Adrenal gland (tissue), 12 donors: Measurements from ENCODE around the gene ISG20. TPM values are rescaled to one million over a fixed set of nuclear protein-coding genes. Genes with fewer than 3 reads are reported as not detected.

Experiments used
- DNase-seq, 7 donors: peaks; one replicate each; pipeline ENCODE4 v3.0.0-alpha.2; 2019 to 2020
- H3K27ac ChIP-seq, 5 donors: fragments of 200-600 bp; sonication (generic) in 4 of 5; 1 replicate in 3 of 5; 2 replicates in 2 of 5; pipeline versions ENCODE4 v1.5.1 to v1.8.0; 2016 to 2020; ENCODE audit warnings: mild to moderate bottlenecking in 1 of 5
- H3K27me3 ChIP-seq: fragments of 200-600 bp; 2 replicates; pipeline ENCODE4 v1.8.0; 2021
- H3K36me3 ChIP-seq, 2 donors: fragments of 200-600 bp; replicated peaks in 1 of 2; 1 replicate in 1 of 2; 2 replicates in 1 of 2; pipeline versions ENCODE4 v1.5.1 to v1.8.0; 2018 to 2022
- H3K4me1 ChIP-seq, 2 donors: fragments of 200-600 bp; replicated peaks in 1 of 2; 1 replicate in 1 of 2; 2 replicates in 1 of 2; pipeline versions ENCODE4 v1.5.1 to v1.8.0; 2018 to 2021
- H3K4me3 ChIP-seq, 4 donors: fragments of 200-600 bp; sonication (generic) in 3 of 4; one replicate each; pipeline ENCODE4 v1.5.1; 2016 to 2018
- H3K9me3 ChIP-seq, 3 donors: fragments of 200-600 bp; sonication (generic) in 1 of 3; replicated peaks in 1 of 3; 1 replicate in 2 of 3; 2 replicates in 1 of 3; pipeline versions ENCODE4 v1.5.1 to v1.8.0; 2016 to 2021
- CTCF ChIP-seq, 6 experiments: fragments of 450-650 bp in 4 of 6; fragments of 200-600 bp in 2 of 6; sonication (generic) in 1 of 6; IDR thresholded peaks; 1 replicate in 5 of 6; 2 replicates in 1 of 6; pipeline versions ENCODE4 v1.5.1 to v1.8.0; 2016 to 2021; ENCODE audit warnings: antibody characterized with exemption in 6 of 6, mild to moderate bottlenecking in 2 of 6, moderate library complexity in 1 of 6
- POLR2A ChIP-seq, 2 donors: fragments of 450-650 bp; IDR thresholded peaks; one replicate each; pipeline ENCODE4 v1.6.1; 2017; ENCODE audit warnings: antibody characterized with exemption in 2 of 2, mild to moderate bottlenecking in 2 of 2, moderate library complexity in 1 of 2
- WGBS, 4 donors: extraction: QIAGEN DNeasy Blood & Tissue Kit in 2 of 4; methylation state at CpG; one replicate each; pipeline versions ENCODE4 v1.1.5 to v1.1.7; 2013 to 2017; 5-methylcytosine and 5-hydroxymethylcytosine counted together
- intact Hi-C, 2 donors: fragments of 100-400 bp; cut with DNase I; formaldehyde crosslinking; loops; one replicate each; pipeline versions ENCODE4 v1.14.1 to v1.15.0; 2022 to 2023
- polyA plus RNA-seq, 3 donors: library from polyadenylated mRNA; stranded (reverse); fragments of 200-250 nt in 2 of 3; fragments of 350-450 nt in 1 of 3; fragmentation: Illumina TruSeq in 1 of 3; extraction: RNeasy Lipid Tissue Mini Kit (QIAGEN cat#74804) in 1 of 3; gene quantifications; one replicate each; pipeline ENCODE4 v1.2.3, GENCODE V29; 2013 to 2014
- total RNA-seq, 9 donors: library from RNA; depleted of rRNA in 4 of 9; stranded (reverse); fragments of >200 nt in 4 of 9; fragments of 120-200 nt in 1 of 9; fragmentation: NEBNext Ultra II Directional in 1 of 9; extraction: Animal tissue kit (Norgen Biotek cat#: 25700) in 1 of 9; gene quantifications; one replicate each; pipeline versions ENCODE4 v1.1.0 to v1.2.4, GENCODE V29; 2013 to 2023
- donor health status: healthy with polysubstance abuse.
- donor health status: Bipolar disorder and iron deficiency.
- donor health status: DM: yes; HTN: yes; CAD: no.
- donor health status: DM: no; HTN: no; CAD: no.
- donor health status: DM: no; HTN: no; CAD: no.
- donor health status: DM: yes; HTN: yes; CAD: no.

ISG20 gene
- total and polyA plus RNA-seq, 12 donors, result 1.6 to 13.6 (median 8.0) TPM

- intact Hi-C loops, result no loop called here
- peak in 1 of 7 donors; percentile 6 for DNase-seq
Observed at GRCh38 chr15:88661761-88662556, 23.1 kb downstream of the ISG20 start.

DNA sequence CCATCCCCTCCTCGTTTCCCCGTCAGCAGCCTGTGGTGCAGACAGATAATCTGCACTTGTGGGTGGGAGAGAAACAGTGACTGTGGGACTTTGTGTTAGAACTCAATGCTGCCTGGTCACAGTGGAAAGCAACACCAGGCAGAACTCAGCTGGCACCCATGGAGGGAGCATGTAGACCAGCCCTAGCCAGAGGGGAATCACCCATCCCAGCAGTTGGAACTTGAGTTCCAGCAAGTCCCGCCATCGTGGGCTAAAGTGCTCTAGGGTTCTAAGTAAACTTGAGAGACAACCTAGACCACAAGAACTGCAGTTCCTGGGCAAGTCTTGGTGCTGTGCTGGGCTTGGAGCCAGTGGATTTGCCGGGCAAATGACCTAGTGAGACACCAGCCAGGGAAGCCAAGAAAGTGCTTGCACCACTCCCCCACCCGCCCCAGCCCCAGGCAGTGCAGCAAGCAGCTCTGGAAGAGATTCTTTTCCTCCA lies 24.4 kb downstream of the ISG20 start:
- Histone ChIP-seq H3K27ac (no peak overlapping the region), H3K4me3 (no peak overlapping the region), H3K36me3 (no peaks in the 10 kb centered on the region), H3K27me3 (no peaks in the 10 kb centered on the region), H3K9me3 (no peaks in the 10 kb centered on the region), H3K4me1 (no peaks in the 10 kb centered on the region)
- no peak for TF ChIP-seq CTCF (IDR thresholded peaks at IDR 0.05)
- no peak for TF ChIP-seq POLR2A (IDR thresholded peaks at IDR 0.05)
- intact Hi-C loops, result no loop called here
- 76 to 91% (median 81%) methylated on average over 3 to 6 of the region's 6 CpGs for WGBS, 4 donors
- DNase-seq, result peak in 3 of 7 donors; percentile 33 to 48 (median 34)

More at GRCh38 chr15:88661761-88662556, 23.1 kb downstream of the ISG20 start:
- no peaks in the 10 kb centered on the region for H3K27me3 ChIP-seq
- no peak overlapping the region for H3K27ac ChIP-seq
- no peaks in the 10 kb centered on the region for H3K9me3 ChIP-seq
- no peak overlapping the region for H3K4me3 ChIP-seq
- no peaks in the 10 kb centered on the region for H3K4me1 ChIP-seq
- WGBS, 4 donors, result 70 to 81% (median 81%) methylated on average over 4 of the region's 4 CpGs
- TF ChIP-seq CTCF (IDR thresholded peaks at IDR 0.05), result no peak
- no peak for TF ChIP-seq POLR2A (IDR thresholded peaks at IDR 0.05)
- H3K36me3 ChIP-seq, result no peaks in the 10 kb centered on the region

DNA sequence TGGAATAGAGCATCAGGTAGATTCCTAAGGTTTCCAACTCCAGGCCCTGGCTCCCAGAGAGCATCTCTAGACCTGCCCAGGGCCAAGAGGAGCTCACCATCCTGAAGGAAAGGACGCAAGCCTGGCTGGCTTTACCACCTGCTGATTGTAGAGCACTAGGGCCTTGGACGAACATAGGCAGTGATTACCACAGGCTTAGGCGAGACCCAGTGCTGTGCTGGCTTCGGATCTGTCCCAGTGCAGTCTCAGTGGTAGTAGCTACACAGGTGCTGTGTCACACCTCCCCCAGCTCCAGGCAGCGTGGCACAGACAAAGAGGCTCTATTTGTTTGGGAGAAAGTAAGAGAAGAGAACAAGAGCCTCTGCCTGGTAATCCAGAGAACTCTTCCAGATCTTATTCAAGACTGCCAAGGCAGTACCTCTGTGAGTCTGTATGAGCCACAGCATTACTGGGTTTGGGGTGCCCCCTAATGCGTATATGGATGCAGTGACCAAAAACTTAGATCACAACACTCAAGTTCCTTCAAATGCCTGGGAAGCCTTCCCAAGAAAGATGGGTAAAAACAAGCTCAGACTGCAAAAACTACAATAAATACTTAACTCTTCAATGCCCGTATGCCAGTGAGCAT lies 25.4 kb downstream of the ISG20 start:
- TF ChIP-seq CTCF (IDR thresholded peaks at IDR 0.05) (peak in 3 of 6 experiments; percentile 23 to 34 (median 23)), POLR2A (IDR thresholded peaks at IDR 0.05) (no peak)
- Histone ChIP-seq H3K27ac (no peak overlapping the region), H3K9me3 (no peaks in the 10 kb centered on the region), H3K27me3 (no peaks in the 10 kb centered on the region), H3K36me3 (no peaks in the 10 kb centered on the region), H3K4me3 (no peak overlapping the region), H3K4me1 (no peaks in the 10 kb centered on the region)
- intact Hi-C loops, result no loop called here
- 75 to 93% (median 82%) methylated on average over 2 to 7 of the region's 7 CpGs for WGBS, 4 donors
- DNase-seq, result no peak

DNA sequence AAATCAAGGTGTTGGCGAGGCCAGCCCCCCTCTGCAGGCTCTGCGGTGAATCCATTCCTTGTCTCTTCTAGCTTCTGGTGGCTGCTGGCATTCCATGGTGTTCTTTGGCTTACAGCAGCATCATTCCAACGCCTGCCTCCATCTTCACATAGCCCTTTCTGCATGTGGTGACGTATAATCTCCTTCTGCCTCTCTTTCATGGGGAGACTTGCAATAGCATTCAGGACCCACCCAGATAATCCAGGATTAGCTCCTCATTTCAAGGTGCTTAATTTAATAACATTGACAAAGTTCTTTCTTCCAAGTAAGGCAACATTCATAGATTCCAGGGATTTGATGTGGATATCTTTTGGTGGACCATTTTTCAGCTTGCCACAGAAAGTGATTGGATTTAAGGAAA lies 35.8 kb downstream of the ISG20 start:
- Histone ChIP-seq H3K4me1 (no peaks in the 10 kb centered on the region), H3K36me3 (no peaks in the 10 kb centered on the region), H3K27me3 (peaks cover 3% of the 10 kb centered on the region), H3K27ac (no peak overlapping the region), H3K4me3 (no peak overlapping the region), H3K9me3 (no peaks in the 10 kb centered on the region)
- DNase-seq, result no peak
- WGBS, 4 donors, result 76 to 87% (median 84%) methylated on average over 4 of the region's 4 CpGs
- no peak for TF ChIP-seq POLR2A (IDR thresholded peaks at IDR 0.05)
- TF ChIP-seq CTCF (IDR thresholded peaks at IDR 0.05), result no peak
- intact Hi-C loops, result no loop called here
